Measurements from ENCODE around the gene JARID2.

JARID2 gene

DNA sequence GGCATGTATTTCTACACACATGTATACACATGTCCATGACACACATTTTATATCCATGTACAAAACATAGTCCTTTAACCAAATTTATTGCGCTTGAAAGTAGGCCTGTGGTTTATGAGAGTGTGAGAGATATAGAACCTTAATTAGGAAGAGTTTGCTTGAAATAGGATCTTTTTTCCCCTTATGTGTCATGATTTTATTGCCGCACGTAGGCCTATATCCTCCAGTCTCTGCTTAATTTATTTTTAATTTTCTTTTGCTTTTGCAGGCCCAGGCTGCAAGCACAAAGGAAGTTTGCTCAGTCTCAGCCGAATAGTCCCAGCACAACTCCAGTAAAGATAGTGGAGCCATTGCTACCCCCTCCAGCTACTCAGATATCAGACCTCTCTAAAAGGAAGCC lies 205.9 kb downstream of the JARID2 start:
- no peak for DNase-seq
- Histone ChIP-seq H4K91ac (ENCODE audit: low read length) (no peak overlapping the region), H3K18ac (ENCODE audit: low read depth in 1 of 2, low read length in 2 of 2) (no peak overlapping the region), H3K14ac (ENCODE audit: low read length in 2 of 2) (no peak overlapping the region), H2AFZ (ENCODE audit: low read depth, low read length) (no peak overlapping the region), H4K8ac (ENCODE audit: low read length) (no peak overlapping the region), H3K9me3 (ENCODE audit: control insufficient read depth, low read length) (no peaks in the 10 kb centered on the region), H3K4me2 (ENCODE audit: low read length, poor library complexity, severe bottlenecking) (no peak overlapping the region), H3K27me3 (ENCODE audit: control insufficient read depth in 1 of 2, insufficient read depth in 1 of 2, low read length in 2 of 2) (no peaks in the 10 kb centered on the region), H3K23ac (ENCODE audit: low read length in 2 of 2) (no peak overlapping the region), H3K36me3 (ENCODE audit: control insufficient read depth in 1 of 2, insufficient read depth in 2 of 2, low read depth in 1 of 2, low read length in 2 of 2) (peaks cover 0 to 34% of the 10 kb centered on the region in 2 experiments), H3K4me1 (ENCODE audit: control insufficient read depth, insufficient read depth, low read depth, low read length) (no peaks in the 10 kb centered on the region), H3K4me3 (ENCODE audit: insufficient read depth in 1 of 2, low read depth in 1 of 2, low read length in 2 of 2) (no peak overlapping the region), H2AK5ac (ENCODE audit: low read length, severe bottlenecking) (no peak overlapping the region), H3K27ac (ENCODE audit: low read length, poor library complexity, severe bottlenecking) (no peak overlapping the region), H3K79me1 (replicated peaks; ENCODE audit: low read length, poor library complexity, severe bottlenecking) (peaks cover 30% of the 10 kb centered on the region), H2BK15ac (ENCODE audit: low read depth, poor library complexity, severe bottlenecking) (no peak overlapping the region), H3K4ac (ENCODE audit: low read depth in 1 of 2, low read length in 2 of 2) (no peak overlapping the region), H2BK12ac (ENCODE audit: low read length in 2 of 2) (no peak overlapping the region), H2BK120ac (ENCODE audit: low read depth, low read length) (no peak overlapping the region), H3K9ac (ENCODE audit: low read length) (no peak overlapping the region), H2BK5ac (ENCODE audit: low read depth, low read length, poor library complexity, severe bottlenecking) (no peak overlapping the region)
- WGBS, result over 99% methylated on average over 3 of the region's 4 CpGs

DNA sequence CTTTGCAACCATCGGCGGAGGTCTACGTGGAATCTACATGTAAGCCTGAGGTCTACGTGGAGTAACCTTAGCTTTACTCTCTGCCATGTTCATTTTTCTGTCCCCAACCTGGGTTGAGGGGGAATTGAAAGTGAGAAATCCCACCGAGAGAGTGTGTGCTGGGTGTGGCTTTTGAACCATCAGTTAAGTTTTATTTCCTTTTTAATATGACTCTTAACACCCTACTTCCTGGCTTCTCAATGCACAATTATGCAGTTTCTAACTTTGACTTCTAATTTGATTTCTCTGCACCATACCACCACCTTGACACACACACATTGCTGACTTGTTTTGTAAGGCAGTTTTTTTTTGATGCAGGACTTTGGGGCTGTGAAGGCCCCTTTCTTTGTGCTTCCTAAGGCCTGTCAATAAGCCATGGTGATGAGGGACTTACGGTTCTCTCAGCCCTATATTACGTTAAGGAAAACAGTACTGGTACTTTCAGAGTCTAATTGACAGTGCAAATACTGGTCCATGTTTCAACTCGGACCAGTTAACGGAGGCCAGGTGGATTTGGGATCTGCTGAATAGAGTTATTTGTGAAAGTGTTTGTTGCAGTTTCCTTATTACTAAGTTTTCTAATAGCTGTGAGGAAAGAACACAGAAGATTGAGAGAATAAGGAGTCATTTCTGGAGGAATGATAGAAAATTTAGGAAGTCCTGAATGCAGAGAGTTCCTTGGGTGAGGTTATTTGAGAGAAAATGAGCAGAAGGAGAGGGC lies 206.5 kb downstream of the JARID2 start:
- no peak for DNase-seq
- Histone ChIP-seq H3K4me3 (ENCODE audit: insufficient read depth in 1 of 2, low read depth in 1 of 2, low read length in 2 of 2) (no peak overlapping the region), H2BK120ac (ENCODE audit: low read depth, low read length) (no peak overlapping the region), H3K27me3 (ENCODE audit: control insufficient read depth in 1 of 2, insufficient read depth in 1 of 2, low read length in 2 of 2) (no peaks in the 10 kb centered on the region), H3K36me3 (ENCODE audit: control insufficient read depth in 1 of 2, insufficient read depth in 2 of 2, low read depth in 1 of 2, low read length in 2 of 2) (peaks cover 0 to 38% of the 10 kb centered on the region in 2 experiments), H3K4ac (ENCODE audit: low read depth in 1 of 2, low read length in 2 of 2) (no peak overlapping the region), H3K79me1 (replicated peaks; ENCODE audit: low read length, poor library complexity, severe bottlenecking) (peaks cover 27% of the 10 kb centered on the region), H3K9ac (ENCODE audit: low read length) (no peak overlapping the region), H3K23ac (ENCODE audit: low read length in 2 of 2) (no peak overlapping the region), H3K27ac (ENCODE audit: low read length, poor library complexity, severe bottlenecking) (no peak overlapping the region), H2BK15ac (ENCODE audit: low read depth, poor library complexity, severe bottlenecking) (no peak overlapping the region), H2AFZ (ENCODE audit: low read depth, low read length) (no peak overlapping the region), H3K4me1 (ENCODE audit: control insufficient read depth, insufficient read depth, low read depth, low read length) (no peaks in the 10 kb centered on the region), H3K18ac (ENCODE audit: low read depth in 1 of 2, low read length in 2 of 2) (no peak overlapping the region), H2AK5ac (ENCODE audit: low read length, severe bottlenecking) (no peak overlapping the region), H2BK12ac (ENCODE audit: low read length in 2 of 2) (no peak overlapping the region), H3K9me3 (ENCODE audit: control insufficient read depth, low read length) (no peaks in the 10 kb centered on the region), H4K8ac (ENCODE audit: low read length) (no peak overlapping the region), H3K4me2 (ENCODE audit: low read length, poor library complexity, severe bottlenecking) (no peak overlapping the region), H2BK5ac (ENCODE audit: low read depth, low read length, poor library complexity, severe bottlenecking) (no peak overlapping the region), H3K14ac (ENCODE audit: low read length in 2 of 2) (no peak overlapping the region), H4K91ac (ENCODE audit: low read length) (no peak overlapping the region)
- WGBS, result 97% methylated on average over 7 of the region's 9 CpGs

DNA sequence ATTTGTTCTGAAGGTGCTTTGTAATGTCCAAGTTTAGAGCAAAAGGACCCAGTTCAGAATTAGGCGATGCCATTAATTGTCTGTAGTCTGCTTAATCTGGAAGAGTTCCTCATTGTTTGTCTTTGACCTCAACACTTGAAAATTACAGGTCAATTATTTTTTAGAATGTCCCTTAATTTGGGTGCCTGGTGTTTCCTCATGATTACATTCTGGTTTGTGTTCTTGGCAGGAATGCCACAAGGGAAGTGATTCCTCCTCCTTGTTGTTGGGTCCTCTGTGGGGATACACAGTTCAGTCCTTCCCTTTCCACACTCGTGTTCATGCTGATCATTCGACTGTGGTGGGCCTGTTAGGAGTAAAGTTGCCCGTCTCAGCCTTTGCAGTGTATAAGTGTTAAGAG lies 207.3 kb downstream of the JARID2 start:
- Histone ChIP-seq H3K9me3 (ENCODE audit: control insufficient read depth, low read length) (no peaks in the 10 kb centered on the region), H2BK12ac (ENCODE audit: low read length in 2 of 2) (no peak overlapping the region), H3K4me1 (ENCODE audit: control insufficient read depth, insufficient read depth, low read depth, low read length) (no peaks in the 10 kb centered on the region), H3K9ac (ENCODE audit: low read length) (no peak overlapping the region), H2BK5ac (ENCODE audit: low read depth, low read length, poor library complexity, severe bottlenecking) (no peak overlapping the region), H3K4me3 (ENCODE audit: insufficient read depth in 1 of 2, low read depth in 1 of 2, low read length in 2 of 2) (no peak overlapping the region), H2AFZ (ENCODE audit: low read depth, low read length) (no peak overlapping the region), H3K4ac (ENCODE audit: low read depth in 1 of 2, low read length in 2 of 2) (no peak overlapping the region), H3K27me3 (ENCODE audit: control insufficient read depth in 1 of 2, insufficient read depth in 1 of 2, low read length in 2 of 2) (no peaks in the 10 kb centered on the region), H4K8ac (ENCODE audit: low read length) (no peak overlapping the region), H3K18ac (ENCODE audit: low read depth in 1 of 2, low read length in 2 of 2) (no peak overlapping the region), H2BK120ac (ENCODE audit: low read depth, low read length) (no peak overlapping the region), H3K36me3 (ENCODE audit: control insufficient read depth in 1 of 2, insufficient read depth in 2 of 2, low read depth in 1 of 2, low read length in 2 of 2) (peaks cover 0 to 39% of the 10 kb centered on the region in 2 experiments), H3K79me1 (replicated peaks; ENCODE audit: low read length, poor library complexity, severe bottlenecking) (peaks cover 22% of the 10 kb centered on the region), H3K4me2 (ENCODE audit: low read length, poor library complexity, severe bottlenecking) (no peak overlapping the region), H2BK15ac (ENCODE audit: low read depth, poor library complexity, severe bottlenecking) (no peak overlapping the region), H3K14ac (ENCODE audit: low read length in 2 of 2) (no peak overlapping the region), H4K91ac (ENCODE audit: low read length) (no peak overlapping the region), H2AK5ac (ENCODE audit: low read length, severe bottlenecking) (no peak overlapping the region), H3K27ac (ENCODE audit: low read length, poor library complexity, severe bottlenecking) (no peak overlapping the region), H3K23ac (ENCODE audit: low read length in 2 of 2) (no peak overlapping the region)
- WGBS, result 100% methylated on average over 1 of the region's 4 CpGs
- no peak for DNase-seq

DNA sequence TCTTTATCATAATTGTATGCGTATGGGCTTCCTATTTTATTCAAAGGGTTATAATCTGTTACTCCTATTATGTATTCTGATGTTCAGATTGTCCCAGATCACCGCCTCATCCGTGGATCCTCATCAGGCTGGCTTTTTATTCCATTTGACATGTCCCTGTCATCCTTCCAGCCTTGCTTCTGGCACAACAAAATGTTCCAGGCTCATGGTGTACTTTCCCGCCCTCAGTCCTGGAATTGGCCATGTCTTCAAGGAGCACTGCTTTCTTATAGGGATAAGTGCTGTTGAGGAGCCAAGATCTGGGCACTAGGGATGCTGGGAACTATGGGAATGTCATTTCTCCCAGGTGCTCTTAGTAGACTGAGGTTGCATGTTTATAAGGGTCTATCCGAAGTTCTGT lies 207.8 kb downstream of the JARID2 start:
- Histone ChIP-seq H3K23ac (ENCODE audit: low read length in 2 of 2) (no peak overlapping the region), H3K27me3 (ENCODE audit: control insufficient read depth in 1 of 2, insufficient read depth in 1 of 2, low read length in 2 of 2) (no peaks in the 10 kb centered on the region), H3K4me3 (ENCODE audit: insufficient read depth in 1 of 2, low read depth in 1 of 2, low read length in 2 of 2) (no peak overlapping the region), H4K8ac (ENCODE audit: low read length) (no peak overlapping the region), H2BK120ac (ENCODE audit: low read depth, low read length) (no peak overlapping the region), H3K27ac (ENCODE audit: low read length, poor library complexity, severe bottlenecking) (no peak overlapping the region), H3K36me3 (ENCODE audit: control insufficient read depth in 1 of 2, insufficient read depth in 2 of 2, low read depth in 1 of 2, low read length in 2 of 2) (peaks cover 0 to 39% of the 10 kb centered on the region in 2 experiments), H3K9ac (ENCODE audit: low read length) (no peak overlapping the region), H3K4me1 (ENCODE audit: control insufficient read depth, insufficient read depth, low read depth, low read length) (no peaks in the 10 kb centered on the region), H3K4me2 (ENCODE audit: low read length, poor library complexity, severe bottlenecking) (no peak overlapping the region), H2BK12ac (ENCODE audit: low read length in 2 of 2) (no peak overlapping the region), H4K91ac (ENCODE audit: low read length) (no peak overlapping the region), H3K18ac (ENCODE audit: low read depth in 1 of 2, low read length in 2 of 2) (no peak overlapping the region), H2BK15ac (ENCODE audit: low read depth, poor library complexity, severe bottlenecking) (no peak overlapping the region), H3K4ac (ENCODE audit: low read depth in 1 of 2, low read length in 2 of 2) (no peak overlapping the region), H3K14ac (ENCODE audit: low read length in 2 of 2) (no peak overlapping the region), H3K79me1 (replicated peaks; ENCODE audit: low read length, poor library complexity, severe bottlenecking) (peaks cover 22% of the 10 kb centered on the region), H2AK5ac (ENCODE audit: low read length, severe bottlenecking) (no peak overlapping the region), H2AFZ (ENCODE audit: low read depth, low read length) (no peak overlapping the region), H3K9me3 (ENCODE audit: control insufficient read depth, low read length) (no peaks in the 10 kb centered on the region), H2BK5ac (ENCODE audit: low read depth, low read length, poor library complexity, severe bottlenecking) (no peak overlapping the region)
- WGBS, result 93% methylated on average over 4 of the region's 5 CpGs
- no peak for DNase-seq

Data from mesenchymal stem cell (in vitro differentiated cells and primary cell).